SH-SY5Y (cell line): ENCODE results near the gene IPO9.

Source experiments
- GATA2 ChIP-seq: IDR thresholded peaks from 2 replicates; pipeline ENCODE4 v1.6.1; 2011; ENCODE audit warnings: mild to moderate bottlenecking, low read depth, low read length
- GATA3 ChIP-seq: IDR thresholded peaks from 2 replicates; pipeline ENCODE4 v1.6.1; 2011; ENCODE audit warnings: low read depth, mild to moderate bottlenecking, low read length, moderate library complexity

GRCh38 chr1:201887116-201887866, 58.3 kb downstream of the IPO9 start:
- TF ChIP-seq GATA3 (no peak), GATA2 (no peak)
